ENCODE results near the gene RELN. TPM values are rescaled to one million over a fixed set of nuclear protein-coding genes. Genes with fewer than 3 reads are reported as not detected.

Gene RELN
- total RNA-seq, 1 experiment from 2014 or later: 4.3 TPM

GRCh38 chr7:103879928-103880600, 109.4 kb downstream of the RELN start:
- BruUV-seq (replicated peaks): no TSS peak
- TF ChIP-seq, protein P1, sequence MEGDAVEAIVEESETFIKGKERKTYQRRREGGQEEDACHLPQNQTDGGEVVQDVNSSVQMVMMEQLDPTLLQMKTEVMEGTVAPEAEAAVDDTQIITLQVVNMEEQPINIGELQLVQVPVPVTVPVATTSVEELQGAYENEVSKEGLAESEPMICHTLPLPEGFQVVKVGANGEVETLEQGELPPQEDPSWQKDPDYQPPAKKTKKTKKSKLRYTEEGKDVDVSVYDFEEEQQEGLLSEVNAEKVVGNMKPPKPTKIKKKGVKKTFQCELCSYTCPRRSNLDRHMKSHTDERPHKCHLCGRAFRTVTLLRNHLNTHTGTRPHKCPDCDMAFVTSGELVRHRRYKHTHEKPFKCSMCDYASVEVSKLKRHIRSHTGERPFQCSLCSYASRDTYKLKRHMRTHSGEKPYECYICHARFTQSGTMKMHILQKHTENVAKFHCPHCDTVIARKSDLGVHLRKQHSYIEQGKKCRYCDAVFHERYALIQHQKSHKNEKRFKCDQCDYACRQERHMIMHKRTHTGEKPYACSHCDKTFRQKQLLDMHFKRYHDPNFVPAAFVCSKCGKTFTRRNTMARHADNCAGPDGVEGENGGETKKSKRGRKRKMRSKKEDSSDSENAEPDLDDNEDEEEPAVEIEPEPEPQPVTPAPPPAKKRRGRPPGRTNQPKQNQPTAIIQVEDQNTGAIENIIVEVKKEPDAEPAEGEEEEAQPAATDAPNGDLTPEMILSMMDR (IDR thresholded peaks at IDR 0.05; ENCODE audit: insufficient read depth in 1 of 2, low read depth in 1 of 2, low read length in 1 of 2, severe bottlenecking in 1 of 2, unreplicated experiment in 1 of 2): no peak

GRCh38 chr7:103879411-103879810, 110.0 kb downstream of the RELN start:
- Histone ChIP-seq H3K4me1 (no peaks in the 10 kb centered on the region), H3K36me3 (ENCODE audit: control insufficient read depth, insufficient read depth, low read length) (no peaks in the 10 kb centered on the region), H3K27me3 (replicated peaks; ENCODE audit: control insufficient read depth, insufficient read depth, low read length) (no peaks in the 10 kb centered on the region), H3K4me3 (ENCODE audit: low read depth, low read length) (no peak overlapping the region), H3K9me3 (no peaks in the 10 kb centered on the region)
- Mint-ChIP-seq H3K36me3 (ENCODE audit: insufficient read depth, unreplicated experiment) (no peaks in the 10 kb centered on the region), H3K9me3 (ENCODE audit: unreplicated experiment) (peaks cover 17% of the 10 kb centered on the region), H3K27ac (ENCODE audit: unreplicated experiment) (no peak overlapping the region), H3K4me1 (ENCODE audit: low read depth, unreplicated experiment) (peaks cover 5% of the 10 kb centered on the region), H3K4me3 (ENCODE audit: unreplicated experiment) (no peak overlapping the region), H3K27me3 (ENCODE audit: insufficient read depth, unreplicated experiment) (no peaks in the 10 kb centered on the region)
- TF ChIP-seq, protein P1 (IDR thresholded peaks at IDR 0.05; ENCODE audit: insufficient read depth in 1 of 2, low read depth in 1 of 2, low read length in 1 of 2, severe bottlenecking in 1 of 2, unreplicated experiment in 1 of 2): no peak
- POLR2A ChIA-PET: no interaction called here
- intact Hi-C loops (cut with micrococcal nuclease; ENCODE audit: unreplicated experiment): no loop called here
- no TSS peak for BruUV-seq (replicated peaks)
- no peak for DNase-seq
- CTCF ChIA-PET: no interaction called here

More at GRCh38 chr7:103879928-103880600, 109.4 kb downstream of the RELN start:
- ChIA-PET CTCF (no interaction called here), POLR2A (no interaction called here)
- Mint-ChIP-seq H3K4me1 (ENCODE audit: low read depth, unreplicated experiment) (peaks cover 5% of the 10 kb centered on the region), H3K36me3 (ENCODE audit: insufficient read depth, unreplicated experiment) (no peaks in the 10 kb centered on the region), H3K9me3 (ENCODE audit: unreplicated experiment) (peaks cover 17% of the 10 kb centered on the region), H3K27ac (ENCODE audit: unreplicated experiment) (no peak overlapping the region), H3K4me3 (ENCODE audit: unreplicated experiment) (no peak overlapping the region), H3K27me3 (ENCODE audit: insufficient read depth, unreplicated experiment) (no peaks in the 10 kb centered on the region)
- Histone ChIP-seq H3K9me3 (no peaks in the 10 kb centered on the region), H3K4me1 (no peaks in the 10 kb centered on the region), H3K27me3 (replicated peaks; ENCODE audit: control insufficient read depth, insufficient read depth, low read length) (no peaks in the 10 kb centered on the region), H3K4me3 (ENCODE audit: low read depth, low read length) (no peak overlapping the region), H3K36me3 (ENCODE audit: control insufficient read depth, insufficient read depth, low read length) (no peaks in the 10 kb centered on the region)
- DNase-seq: no peak
- intact Hi-C loops (cut with micrococcal nuclease; ENCODE audit: unreplicated experiment): no loop called here

DNA sequence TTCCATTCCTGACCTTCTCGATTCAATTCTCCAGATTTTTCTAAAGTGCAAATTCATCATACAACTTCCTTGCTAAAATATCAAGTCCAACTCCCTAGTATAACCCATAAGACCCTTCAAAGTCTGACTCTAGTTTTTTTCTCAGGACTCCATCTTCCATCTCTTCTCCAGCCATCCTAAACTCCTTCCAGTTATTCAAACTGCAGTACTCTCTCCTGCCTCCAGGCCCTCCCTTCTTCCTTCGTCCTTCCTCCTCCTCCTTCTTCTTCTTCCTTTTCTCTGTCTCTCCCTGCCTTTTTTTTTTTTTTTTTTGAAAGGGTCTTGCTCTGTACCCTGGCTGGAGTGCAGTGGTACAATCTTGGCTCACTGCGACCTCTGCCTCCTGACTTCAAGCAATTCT, 111.9 kb downstream of the RELN start:
- CTCF ChIA-PET: no interaction called here
- H3K27ac Mint-ChIP-seq (ENCODE audit: unreplicated experiment): no peak overlapping the region
- POLR2A ChIA-PET: no interaction called here

More for the DNA sequence above, 111.9 kb downstream of the RELN start:
- no TSS peak for BruUV-seq (replicated peaks)
- Histone ChIP-seq H3K9me3 (no peaks in the 10 kb centered on the region), H3K27me3 (replicated peaks; ENCODE audit: control insufficient read depth, insufficient read depth, low read length) (no peaks in the 10 kb centered on the region), H3K36me3 (ENCODE audit: control insufficient read depth, insufficient read depth, low read length) (no peaks in the 10 kb centered on the region), H3K4me3 (ENCODE audit: low read depth, low read length) (no peak overlapping the region), H3K4me1 (no peaks in the 10 kb centered on the region)
- H3K4me3 Mint-ChIP-seq (ENCODE audit: unreplicated experiment): no peak overlapping the region
- H3K36me3 Mint-ChIP-seq (ENCODE audit: insufficient read depth, unreplicated experiment): no peaks in the 10 kb centered on the region
- intact Hi-C loops (cut with micrococcal nuclease; ENCODE audit: unreplicated experiment): no loop called here
- TF ChIP-seq, protein P1 (IDR thresholded peaks at IDR 0.05; ENCODE audit: insufficient read depth in 1 of 2, low read depth in 1 of 2, low read length in 1 of 2, severe bottlenecking in 1 of 2, unreplicated experiment in 1 of 2): no peak
- peaks cover 17% of the 10 kb centered on the region for H3K9me3 Mint-ChIP-seq (ENCODE audit: unreplicated experiment)
- no peak for DNase-seq
- no peaks in the 10 kb centered on the region for H3K27me3 Mint-ChIP-seq (ENCODE audit: insufficient read depth, unreplicated experiment)
- peaks cover 5% of the 10 kb centered on the region for H3K4me1 Mint-ChIP-seq (ENCODE audit: low read depth, unreplicated experiment)
